Adrenal gland (tissue), 12 donors: ENCODE measurements around the gene LIMS2. TPM values are rescaled to one million over a fixed set of nuclear protein-coding genes. Genes with fewer than 3 reads are reported as not detected.
A peak's percentile ranks its signal among the peaks of the same experiment; 100 is the strongest.

Experiments
- DNase-seq, 7 donors: peaks; one replicate each; pipeline ENCODE4 v3.0.0-alpha.2; 2019 to 2020
- H3K27ac ChIP-seq, 5 donors: fragments of 200-600 bp; sonication (generic) in 4 of 5; 1 replicate in 3 of 5; 2 replicates in 2 of 5; pipeline versions ENCODE4 v1.5.1 to v1.8.0; 2016 to 2020; ENCODE audit warnings: mild to moderate bottlenecking in 1 of 5
- H3K27me3 ChIP-seq: fragments of 200-600 bp; 2 replicates; pipeline ENCODE4 v1.8.0; 2021
- H3K36me3 ChIP-seq, 2 donors: fragments of 200-600 bp; replicated peaks in 1 of 2; 1 replicate in 1 of 2; 2 replicates in 1 of 2; pipeline versions ENCODE4 v1.5.1 to v1.8.0; 2018 to 2022
- H3K4me1 ChIP-seq, 2 donors: fragments of 200-600 bp; replicated peaks in 1 of 2; 1 replicate in 1 of 2; 2 replicates in 1 of 2; pipeline versions ENCODE4 v1.5.1 to v1.8.0; 2018 to 2021
- H3K4me3 ChIP-seq, 4 donors: fragments of 200-600 bp; sonication (generic) in 3 of 4; one replicate each; pipeline ENCODE4 v1.5.1; 2016 to 2018
- H3K9me3 ChIP-seq, 3 donors: fragments of 200-600 bp; sonication (generic) in 1 of 3; replicated peaks in 1 of 3; 1 replicate in 2 of 3; 2 replicates in 1 of 3; pipeline versions ENCODE4 v1.5.1 to v1.8.0; 2016 to 2021
- CTCF ChIP-seq, 6 experiments: fragments of 450-650 bp in 4 of 6; fragments of 200-600 bp in 2 of 6; sonication (generic) in 1 of 6; IDR thresholded peaks; 1 replicate in 5 of 6; 2 replicates in 1 of 6; pipeline versions ENCODE4 v1.5.1 to v1.8.0; 2016 to 2021; ENCODE audit warnings: antibody characterized with exemption in 6 of 6, mild to moderate bottlenecking in 2 of 6, moderate library complexity in 1 of 6
- POLR2A ChIP-seq, 2 donors: fragments of 450-650 bp; IDR thresholded peaks; one replicate each; pipeline ENCODE4 v1.6.1; 2017; ENCODE audit warnings: antibody characterized with exemption in 2 of 2, mild to moderate bottlenecking in 2 of 2, moderate library complexity in 1 of 2
- WGBS, 4 donors: extraction: QIAGEN DNeasy Blood & Tissue Kit in 2 of 4; methylation state at CpG; one replicate each; pipeline versions ENCODE4 v1.1.5 to v1.1.7; 2013 to 2017; 5-methylcytosine and 5-hydroxymethylcytosine counted together
- intact Hi-C, 2 donors: fragments of 100-400 bp; cut with DNase I; formaldehyde crosslinking; loops; one replicate each; pipeline versions ENCODE4 v1.14.1 to v1.15.0; 2022 to 2023
- polyA plus RNA-seq, 3 donors: library from polyadenylated mRNA; stranded (reverse); fragments of 200-250 nt in 2 of 3; fragments of 350-450 nt in 1 of 3; fragmentation: Illumina TruSeq in 1 of 3; extraction: RNeasy Lipid Tissue Mini Kit (QIAGEN cat#74804) in 1 of 3; gene quantifications; one replicate each; pipeline ENCODE4 v1.2.3, GENCODE V29; 2013 to 2014
- total RNA-seq, 9 donors: library from RNA; depleted of rRNA in 4 of 9; stranded (reverse); fragments of >200 nt in 4 of 9; fragments of 120-200 nt in 1 of 9; fragmentation: NEBNext Ultra II Directional in 1 of 9; extraction: Animal tissue kit (Norgen Biotek cat#: 25700) in 1 of 9; gene quantifications; one replicate each; pipeline versions ENCODE4 v1.1.0 to v1.2.4, GENCODE V29; 2013 to 2023
- donor health status: healthy with polysubstance abuse.
- donor health status: Bipolar disorder and iron deficiency.
- donor health status: DM: yes; HTN: yes; CAD: no.
- donor health status: DM: no; HTN: no; CAD: no.
- donor health status: DM: no; HTN: no; CAD: no.
- donor health status: DM: yes; HTN: yes; CAD: no.

LIMS2 gene
- total and polyA plus RNA-seq, 12 donors: 1.4 to 142 (median 16.1) TPM

- TF ChIP-seq CTCF (IDR thresholded peaks at IDR 0.05) (no peak), POLR2A (IDR thresholded peaks at IDR 0.05) (no peak)
- Histone ChIP-seq H3K27me3 (no peaks in the 10 kb centered on the region), H3K4me1 (no peaks in the 10 kb centered on the region), H3K9me3 (no peaks in the 10 kb centered on the region), H3K27ac (no peak overlapping the region), H3K4me3 (no peak overlapping the region), H3K36me3 (no peaks in the 10 kb centered on the region)
- intact Hi-C loops: no loop called here
- peak in 2 of 7 donors; percentile 1 to 7 for DNase-seq
- 88 to 100% (median 90%) methylated on average over 2 to 3 of the region's 3 CpGs for WGBS, 4 donors
Observed at GRCh38 chr2:127589358-127589757, 86.0 kb downstream of the LIMS2 start.

Other genes starting within 250 kb of the LIMS2 start
- 10 to 100 TPM; 17.8 to 51.9 (median 23.0) TPM for gene IWS1, start 149.0 kb downstream of the LIMS2 start, total RNA-seq
- gene IWS1, start 149.0 kb downstream of the LIMS2 start, polyA plus RNA-seq: 10 to 100 TPM; 21.7 to 39.0 (median 32.9) TPM
- gene MYO7B, start 139.8 kb downstream of the LIMS2 start, total RNA-seq: under 1 TPM in 8 of 9 donors, not detected in 1; 0.13 to 0.96 (median 0.27) TPM
- gene MYO7B, start 139.8 kb downstream of the LIMS2 start, polyA plus RNA-seq: 1 to 10 TPM in 1 of 3 donors, under 1 TPM in 2; 0.16 to 1.5 (median 0.84) TPM
- under 1 TPM in 2 of 9 donors, not detected in 7; 0.11 to 0.17 TPM for gene GPR17, start 29.4 kb downstream of the LIMS2 start, total RNA-seq
- gene GPR17, start 29.4 kb downstream of the LIMS2 start, polyA plus RNA-seq: 1 to 10 TPM in 1 of 3 donors, under 1 TPM in 1, not detected in 1; 0.54 to 2.0 TPM
- 10 to 100 TPM in 3 of 9 donors, 1 to 10 TPM in 6; 5.1 to 12.2 (median 6.8) TPM for gene SFT2D3, start 26.0 kb upstream of the LIMS2 start, total RNA-seq
- gene SFT2D3, start 26.0 kb upstream of the LIMS2 start, polyA plus RNA-seq: 1 to 10 TPM; 4.3 to 8.5 (median 5.4) TPM
- gene WDR33, start 135.6 kb upstream of the LIMS2 start, total RNA-seq: 10 to 100 TPM; 13.8 to 59.8 (median 44.2) TPM
- 10 to 100 TPM; 15.0 to 42.7 (median 15.1) TPM for gene WDR33, start 135.6 kb upstream of the LIMS2 start, polyA plus RNA-seq
- gene POLR2D, start 182.6 kb upstream of the LIMS2 start, total RNA-seq: 10 to 100 TPM; 10.9 to 45.3 (median 27.5) TPM
- 10 to 100 TPM in 2 of 3 donors, 1 to 10 TPM in 1; 9.6 to 28.6 (median 10.5) TPM for gene POLR2D, start 182.6 kb upstream of the LIMS2 start, polyA plus RNA-seq
- gene AMMECR1L, start 210.4 kb upstream of the LIMS2 start, total RNA-seq: 10 to 100 TPM in 6 of 9 donors, 1 to 10 TPM in 3; 7.2 to 18.3 (median 11.7) TPM
- 10 to 100 TPM; 12.5 to 16.2 (median 14.5) TPM for gene AMMECR1L, start 210.4 kb upstream of the LIMS2 start, polyA plus RNA-seq